CD4-positive, alpha-beta T cell treated with Interleukin-15 for 1 hour (primary cell): ENCODE results near the gene CYFIP2.
"Not testable (repeated sequence)": the region's sequence is repeated elsewhere in the genome, so short reads cannot be mapped to it uniquely, and the experiment has no call there.

Experiments
- DNase-seq: peaks from one replicate; pipeline ENCODE4 v3.0.0-alpha.2; 2020

CYFIP2 gene

DNA sequence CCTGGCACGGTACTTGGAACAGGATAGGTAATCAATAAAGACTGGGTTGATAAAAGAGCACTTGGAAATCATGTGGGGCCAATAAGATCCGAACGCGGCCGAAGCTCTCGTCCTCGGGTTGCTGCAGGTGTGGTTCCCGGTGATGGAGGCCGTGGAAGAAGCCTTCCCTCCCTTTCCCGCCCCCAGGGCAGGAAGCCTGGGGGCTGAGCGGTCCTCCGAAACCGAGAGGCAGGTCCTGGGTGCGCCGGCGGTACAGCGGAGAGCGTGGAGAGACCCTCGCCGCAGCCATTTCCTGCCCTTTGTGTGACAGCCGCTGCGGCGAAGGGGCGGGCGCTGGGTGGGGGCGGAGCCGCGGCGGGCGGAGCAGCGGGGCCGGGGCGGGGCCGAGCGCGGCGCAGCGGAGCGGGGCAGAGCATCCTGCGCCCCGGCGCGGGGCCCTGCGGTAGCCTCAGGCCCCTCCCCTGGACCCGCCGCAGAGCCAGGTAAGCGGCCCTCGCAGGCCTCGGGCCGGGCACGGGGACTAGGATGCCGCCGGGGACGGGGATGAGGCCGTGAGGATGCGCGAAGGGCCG lies at the start of gene CYFIP2:
TSS of gene CYFIP2 (plus strand) at position 410 of the 572 bp plus-strand sequence. CDS start 19,239 bp downstream, outside the sequence.
- DNase-seq: peak; percentile 86

DNA sequence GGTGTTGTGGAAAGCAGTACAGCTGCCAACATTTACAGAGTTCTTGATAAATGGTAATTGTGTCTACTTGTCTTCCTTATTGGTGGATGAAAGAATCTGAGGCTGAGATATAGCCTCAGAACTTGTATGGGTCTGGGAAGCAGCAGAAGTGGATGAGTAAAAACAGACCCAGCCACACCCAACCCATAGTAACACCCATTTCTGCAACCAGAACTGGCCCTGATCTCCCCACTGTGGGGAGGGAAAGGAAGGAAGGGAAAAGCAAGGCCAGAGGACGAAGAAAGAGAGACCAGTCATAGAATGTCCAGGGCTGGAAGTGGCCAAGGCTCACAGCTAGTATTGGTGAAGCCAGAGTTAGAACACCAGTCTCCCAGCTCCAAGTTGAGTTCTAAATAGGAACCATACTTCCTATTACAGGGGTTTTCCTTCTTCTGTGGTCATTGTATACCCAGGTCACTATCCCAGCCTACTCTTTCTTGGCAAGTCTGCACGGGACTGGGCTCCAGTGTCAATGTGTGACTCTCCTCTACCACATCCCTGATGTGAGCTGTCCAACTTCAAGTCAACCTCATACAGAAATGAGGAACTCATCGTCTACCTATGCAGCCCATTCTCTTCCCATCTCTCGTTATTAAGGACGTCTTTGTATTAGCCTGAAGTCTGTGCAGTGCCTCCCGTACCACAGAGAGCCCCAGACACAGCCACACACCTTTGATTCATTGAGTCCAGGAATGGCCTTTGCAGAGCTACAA lies 49.4 kb upstream of the CYFIP2 start:
- DNase-seq: no peak

DNA sequence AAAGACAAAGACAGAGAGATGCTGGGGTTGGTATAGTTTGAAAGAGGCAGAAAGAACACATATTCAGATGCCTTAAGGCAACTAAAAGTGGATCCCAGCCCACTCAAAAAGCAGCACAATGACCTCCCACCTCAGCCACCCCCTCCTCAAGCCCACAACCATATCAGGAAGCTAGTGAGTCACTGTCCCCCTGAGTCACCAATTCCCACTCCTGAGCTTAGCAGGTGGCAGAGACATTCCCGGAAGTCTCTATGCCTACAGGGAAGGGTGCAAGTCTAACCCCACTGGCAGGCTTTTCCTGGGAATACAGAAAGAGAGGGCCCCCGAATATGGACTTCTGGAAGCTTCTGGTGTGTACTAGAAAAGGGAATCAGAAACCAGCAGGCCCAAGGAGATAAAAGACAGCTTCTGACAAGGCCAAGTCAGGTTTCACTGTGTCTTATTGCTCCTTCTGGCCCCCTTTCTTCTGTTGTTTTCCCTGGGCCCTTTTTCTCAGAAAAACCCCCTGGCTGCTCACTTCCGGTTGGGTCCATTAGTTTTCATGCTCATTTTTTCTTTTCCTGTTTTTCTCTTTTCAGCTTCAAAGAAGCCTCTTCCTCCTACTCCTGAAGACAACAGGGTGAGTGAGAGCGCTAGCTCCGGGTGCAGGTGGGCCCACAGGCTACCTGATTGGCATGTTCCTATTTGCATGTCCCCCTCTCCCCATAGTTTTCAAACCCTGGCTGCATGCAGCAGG lies 48.5 kb upstream of the CYFIP2 start:
- DNase-seq: peak; percentile 60

DNA sequence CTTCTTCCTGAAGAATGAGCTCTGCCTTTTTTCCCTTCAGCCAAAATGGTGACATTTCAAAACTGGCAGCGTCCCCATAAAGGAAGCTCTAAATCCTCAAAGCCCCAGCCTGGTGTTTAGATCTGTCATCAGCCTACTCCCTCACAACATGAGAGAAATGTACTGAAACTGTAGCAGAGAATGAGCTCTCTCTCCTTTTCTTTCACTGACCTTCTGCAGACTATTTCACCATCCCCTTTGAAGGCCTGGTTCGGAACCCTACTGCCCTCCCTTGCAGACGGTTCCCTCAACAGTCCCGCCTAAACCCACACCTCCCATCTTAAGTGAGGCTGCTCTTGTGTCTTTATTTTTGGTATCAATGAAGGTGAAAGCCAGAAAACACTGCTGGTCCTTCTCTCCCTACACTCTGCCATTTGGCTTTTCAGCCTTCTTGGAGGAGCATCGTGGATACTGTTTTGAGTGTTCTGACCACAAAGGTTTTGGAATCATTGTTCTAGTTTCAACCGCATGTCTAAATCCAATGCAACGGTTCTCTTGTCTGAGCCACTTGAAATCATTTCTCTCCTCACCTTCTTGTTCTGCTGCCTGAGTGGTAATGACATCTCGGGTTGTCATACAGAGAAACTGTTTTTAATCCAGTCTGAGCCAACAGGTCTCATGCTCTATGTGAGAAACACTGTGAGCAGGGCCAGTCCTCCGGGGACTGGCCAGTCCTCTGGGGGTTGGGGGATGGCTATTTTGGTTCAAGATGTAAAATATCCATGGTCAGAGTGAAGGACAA lies 46.2 kb upstream of the CYFIP2 start:
- no peak for DNase-seq

DNA sequence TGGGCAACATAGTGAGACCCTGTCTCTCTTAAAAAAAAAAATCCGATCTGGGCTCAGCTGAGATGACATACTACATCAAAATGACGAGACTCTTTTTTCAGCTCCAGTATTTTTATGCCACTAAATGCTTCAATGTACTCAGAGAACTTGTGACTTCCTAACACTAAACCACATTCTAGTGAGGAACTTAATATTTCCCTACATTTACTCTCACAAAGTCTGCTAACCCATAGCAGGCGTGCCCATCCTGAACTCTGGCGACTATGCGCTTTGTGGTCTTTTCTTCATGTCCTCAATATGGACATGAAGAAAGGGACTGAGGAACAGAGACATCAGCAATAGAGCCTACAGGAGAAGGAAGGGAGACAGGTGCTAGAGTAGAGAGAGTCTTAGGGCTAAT lies 44.0 kb upstream of the CYFIP2 start:
- no peak for DNase-seq

DNA sequence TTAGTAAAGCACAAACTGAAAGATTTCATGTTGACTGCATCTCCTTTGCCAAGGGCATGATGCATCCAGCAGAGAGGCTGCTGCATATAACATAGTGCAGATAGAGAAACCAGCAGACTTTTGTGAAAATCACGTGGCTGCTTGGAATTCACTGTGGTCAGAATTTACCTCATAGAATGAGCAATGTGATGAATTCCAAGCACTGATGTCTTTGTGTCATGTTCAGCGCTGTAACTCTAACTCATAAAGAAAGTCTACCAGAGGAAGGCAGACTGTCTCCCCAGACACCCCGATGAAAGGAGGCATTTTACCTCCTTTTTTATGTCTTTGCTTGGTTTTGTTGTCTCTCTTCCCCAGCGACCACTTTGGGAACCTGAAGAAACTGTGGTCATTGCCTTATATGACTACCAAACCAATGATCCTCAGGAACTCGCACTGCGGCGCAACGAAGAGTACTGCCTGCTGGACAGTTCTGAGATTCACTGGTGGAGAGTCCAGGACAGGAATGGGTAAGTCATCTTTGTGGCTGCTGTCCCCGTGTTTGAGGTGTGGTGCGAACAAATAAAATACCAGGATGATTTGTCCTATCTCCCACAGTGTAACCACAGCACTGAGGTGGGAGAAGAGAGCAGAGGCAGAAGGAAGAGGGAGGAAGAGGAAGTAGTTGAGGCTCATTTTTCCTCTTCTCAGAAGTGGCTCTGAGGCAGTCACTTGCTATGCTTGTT lies 43.3 kb upstream of the CYFIP2 start:
- peak; percentile 51 for DNase-seq

DNA sequence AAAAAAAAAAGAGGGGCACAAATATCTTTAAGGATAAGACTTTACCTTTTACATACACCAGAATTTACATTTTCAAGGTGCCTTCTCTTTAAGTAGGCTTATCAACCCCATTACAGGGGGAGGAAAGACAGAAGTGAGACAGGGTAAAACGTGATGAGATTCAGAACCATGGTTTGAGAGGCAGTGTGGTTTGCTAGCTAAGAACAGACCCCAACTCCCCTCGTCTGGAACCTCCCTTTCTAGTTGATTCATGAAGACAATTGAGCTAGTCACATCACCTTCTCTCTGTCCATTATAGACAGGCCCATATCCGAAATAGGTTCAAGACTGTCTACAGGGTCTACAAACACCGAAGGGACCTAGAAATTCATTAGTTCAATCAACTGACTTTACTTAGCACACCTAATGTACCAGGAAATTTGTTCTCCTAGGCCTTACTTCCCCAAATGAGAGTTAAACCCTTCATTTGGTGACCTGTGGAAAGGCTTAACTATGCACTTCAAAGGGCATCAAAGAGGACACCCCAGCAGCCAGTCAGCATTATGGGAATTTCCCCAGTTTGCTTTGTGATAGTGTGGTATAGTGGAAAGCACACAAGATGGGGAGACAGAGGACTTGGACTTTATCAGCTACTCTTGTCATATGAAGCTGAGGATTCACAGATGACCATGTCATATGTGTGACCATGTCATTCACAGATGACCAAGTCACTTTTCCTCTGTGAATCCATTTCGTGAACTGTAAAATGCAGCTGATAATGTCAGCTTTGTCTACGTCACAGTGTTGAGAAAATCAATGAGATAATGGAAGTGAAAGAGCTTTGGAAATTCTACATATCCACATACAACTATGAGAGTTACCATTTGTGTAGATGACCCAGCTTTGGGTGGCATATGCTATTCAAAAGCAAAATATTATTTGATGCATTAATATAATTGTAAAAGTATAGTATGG lies 40.2 kb upstream of the CYFIP2 start:
- DNase-seq: no peak

DNA sequence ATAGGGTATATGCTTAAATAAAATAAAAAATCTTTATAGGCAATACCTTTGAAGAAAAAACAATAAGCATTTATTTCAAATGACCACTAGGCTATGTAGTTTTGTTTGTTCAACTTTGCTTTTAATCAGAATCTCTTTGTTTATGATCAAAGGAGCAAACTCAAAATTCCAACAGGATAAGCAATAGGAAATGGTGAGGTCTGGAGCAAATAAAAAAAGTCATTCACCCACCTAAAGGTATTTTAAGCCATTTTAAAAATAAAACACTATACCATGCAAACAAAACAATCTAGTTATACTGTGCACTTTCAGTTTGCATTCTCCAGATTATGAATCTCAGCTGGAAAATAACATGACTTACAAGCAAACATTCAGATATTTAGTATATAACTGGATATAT lies 35.3 kb upstream of the CYFIP2 start:
- no peak for DNase-seq

DNA sequence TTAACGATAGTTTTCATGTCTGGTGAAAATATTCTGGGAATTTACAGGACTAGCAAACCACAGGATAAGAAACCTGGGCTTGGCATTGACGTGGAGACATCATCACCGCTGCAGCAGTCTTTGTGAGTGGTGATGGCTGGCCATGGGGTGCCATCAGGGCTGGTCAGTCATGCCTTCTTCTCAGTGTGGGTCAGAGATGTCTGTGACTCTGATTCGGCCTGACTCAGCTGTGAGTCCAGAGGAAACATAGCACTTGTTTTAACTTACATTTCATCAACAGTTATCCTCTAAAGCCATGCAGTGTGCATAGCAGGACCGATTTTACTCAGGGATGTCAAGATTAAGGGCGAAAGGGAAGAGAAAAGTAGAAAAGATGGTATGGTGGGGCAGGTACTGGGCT lies 33.2 kb upstream of the CYFIP2 start:
- DNase-seq: no peak

DNA sequence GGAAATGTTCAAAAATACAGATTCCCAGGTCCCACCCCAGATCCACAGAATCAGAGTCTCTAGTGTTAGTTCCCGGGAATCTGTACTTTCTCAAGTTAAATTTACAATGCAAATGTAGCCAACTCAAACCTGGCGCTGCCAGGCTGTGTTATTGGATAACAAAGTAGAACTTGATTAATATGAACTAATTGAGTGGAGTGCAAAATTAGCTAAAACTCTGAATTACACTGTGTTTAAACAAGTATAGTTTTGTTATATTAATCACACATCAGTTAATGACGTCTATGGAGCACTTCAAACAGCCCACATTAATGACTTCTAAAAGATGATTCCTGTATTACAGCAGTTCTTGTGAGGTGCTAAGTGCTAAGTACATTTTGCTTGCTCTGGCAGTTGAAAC lies 32.4 kb upstream of the CYFIP2 start:
- DNase-seq: no peak

DNA sequence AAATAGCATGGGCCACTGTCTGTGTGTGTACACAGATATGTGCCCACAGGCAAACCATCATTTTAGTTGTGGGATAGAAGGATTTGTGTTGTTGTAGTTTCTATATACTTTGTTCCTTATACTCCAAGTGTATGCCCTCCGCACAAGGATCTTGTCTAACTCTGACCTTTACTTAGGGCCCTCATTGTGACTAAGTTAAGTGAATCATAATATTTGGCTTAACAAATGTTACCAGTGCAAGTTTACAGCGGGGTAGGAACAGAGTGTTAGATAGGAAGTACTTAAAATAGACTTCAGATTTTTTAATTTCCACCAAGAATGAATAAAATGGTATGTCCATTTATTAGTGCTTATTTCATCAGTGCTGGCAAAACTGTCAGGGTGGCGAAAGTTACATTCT lies 29.5 kb upstream of the CYFIP2 start:
- no peak for DNase-seq

DNA sequence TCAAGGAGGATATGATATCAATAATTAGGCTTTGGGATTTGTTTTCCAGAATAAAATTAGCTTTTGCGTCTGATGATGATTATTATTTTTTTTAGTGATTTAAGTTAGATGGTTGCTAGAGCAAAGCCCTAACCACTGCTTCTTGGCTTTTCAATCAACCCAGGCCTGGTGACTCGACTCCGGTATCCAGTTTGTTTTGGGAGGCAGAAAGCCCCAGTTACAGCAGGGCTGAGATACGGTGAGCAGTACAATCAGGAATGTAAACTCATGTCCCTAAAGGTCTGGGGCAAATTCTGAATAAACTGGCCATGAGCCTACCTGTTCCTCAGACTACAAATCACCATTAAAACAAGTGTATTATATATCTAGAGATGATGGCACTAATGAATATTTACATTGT lies 24.4 kb upstream of the CYFIP2 start:
- DNase-seq: no peak

DNA sequence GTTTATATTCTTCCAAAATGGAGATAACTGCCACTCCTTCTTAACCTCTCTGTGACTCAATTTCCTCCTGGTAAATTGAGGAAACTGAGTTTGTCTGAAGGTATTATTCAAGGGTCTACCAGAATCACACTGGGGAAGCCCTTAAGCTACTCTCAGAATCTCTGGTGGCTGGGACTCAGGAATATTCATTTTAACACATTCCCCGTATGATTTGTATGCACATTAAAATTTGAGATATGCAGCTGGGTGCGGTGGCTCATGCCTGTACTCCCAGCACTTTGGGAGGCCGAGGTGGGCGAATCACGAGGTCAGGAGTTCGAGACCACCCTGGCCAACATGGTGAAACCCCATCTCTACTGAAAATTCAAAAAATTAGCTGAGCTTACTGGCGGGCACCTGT lies 21.2 kb upstream of the CYFIP2 start:
- DNase-seq: not testable (repeated sequence)

DNA sequence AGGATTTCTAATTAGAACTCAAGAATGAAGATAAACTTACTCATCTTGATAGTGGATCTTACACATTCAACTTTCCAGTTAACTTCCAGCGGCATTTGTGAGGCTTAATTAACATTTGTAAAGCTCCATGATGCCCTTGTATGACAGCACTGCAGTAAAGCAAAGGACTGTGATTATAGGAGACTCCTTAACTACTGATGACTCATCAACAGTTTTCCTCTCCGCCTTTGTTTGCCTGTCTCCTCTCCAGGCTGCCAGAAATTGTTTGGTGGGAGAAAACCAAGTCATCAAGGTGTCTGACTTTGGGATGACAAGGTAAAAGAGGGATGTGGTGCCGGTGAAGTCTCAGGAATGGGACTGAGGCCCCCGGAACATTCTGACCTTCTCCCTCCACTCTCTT lies 20.4 kb upstream of the CYFIP2 start:
- no peak for DNase-seq

DNA sequence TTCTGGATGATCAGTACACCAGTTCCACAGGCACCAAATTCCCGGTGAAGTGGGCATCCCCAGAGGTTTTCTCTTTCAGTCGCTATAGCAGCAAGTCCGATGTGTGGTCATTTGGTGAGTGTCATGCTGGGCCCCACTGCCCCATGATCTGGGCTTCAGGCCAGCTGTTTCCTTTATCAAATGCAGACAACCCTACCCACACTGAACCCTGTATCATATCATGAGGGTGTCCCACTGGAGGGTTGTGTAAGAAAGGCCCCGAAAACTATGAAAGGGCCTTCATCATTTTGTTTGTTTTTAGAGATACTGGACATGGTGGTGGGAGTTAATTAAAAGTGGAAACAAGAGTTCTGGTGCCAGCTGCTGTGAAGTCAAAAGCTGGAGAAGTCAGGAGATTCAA lies 20.0 kb upstream of the CYFIP2 start:
- DNase-seq: no peak

DNA sequence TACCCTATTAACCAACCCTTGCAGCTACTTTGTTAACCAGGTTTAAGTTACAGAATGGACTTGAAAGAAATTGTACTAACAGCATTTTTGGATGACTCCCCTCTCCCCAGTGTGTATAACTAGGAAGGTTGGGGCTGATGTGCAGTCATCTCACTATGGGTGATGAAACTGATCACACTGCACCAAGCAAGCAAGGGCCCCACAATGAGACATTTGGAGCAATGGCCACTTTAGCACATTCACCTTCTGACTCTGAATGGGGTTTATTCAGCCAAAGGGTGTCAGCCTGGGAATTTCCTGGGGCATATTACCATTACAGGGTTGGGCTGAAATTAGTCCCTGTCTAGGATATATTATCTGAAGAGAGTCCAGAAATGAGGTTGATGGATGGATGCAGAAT lies 18.7 kb upstream of the CYFIP2 start:
- no peak for DNase-seq

DNA sequence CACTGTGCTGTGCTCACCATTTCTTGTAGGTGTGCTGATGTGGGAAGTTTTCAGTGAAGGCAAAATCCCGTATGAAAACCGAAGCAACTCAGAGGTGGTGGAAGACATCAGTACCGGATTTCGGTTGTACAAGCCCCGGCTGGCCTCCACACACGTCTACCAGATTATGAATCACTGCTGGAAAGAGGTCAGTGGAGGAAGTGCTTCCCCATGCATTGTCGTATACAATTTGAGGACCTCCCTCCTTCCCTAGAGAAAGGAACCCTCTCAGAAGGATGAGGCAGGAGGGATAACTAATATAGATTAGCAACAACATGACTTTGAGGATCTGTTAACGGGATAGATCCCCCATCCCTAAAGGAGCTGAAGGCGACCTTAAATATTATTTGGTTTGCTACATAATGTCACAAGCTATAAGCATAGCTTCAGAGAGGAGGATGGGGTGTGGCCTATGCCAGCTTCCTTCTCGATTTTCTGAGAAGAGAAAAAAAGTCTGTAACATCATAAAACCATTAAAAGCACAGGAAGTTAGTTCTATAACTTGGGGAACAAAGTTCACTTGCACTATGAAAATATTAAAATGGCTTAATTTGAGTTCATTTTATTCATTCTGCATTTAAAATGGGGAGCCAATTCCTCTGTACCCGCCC lies 17.0 kb upstream of the CYFIP2 start:
- DNase-seq: peak; percentile 50

DNA sequence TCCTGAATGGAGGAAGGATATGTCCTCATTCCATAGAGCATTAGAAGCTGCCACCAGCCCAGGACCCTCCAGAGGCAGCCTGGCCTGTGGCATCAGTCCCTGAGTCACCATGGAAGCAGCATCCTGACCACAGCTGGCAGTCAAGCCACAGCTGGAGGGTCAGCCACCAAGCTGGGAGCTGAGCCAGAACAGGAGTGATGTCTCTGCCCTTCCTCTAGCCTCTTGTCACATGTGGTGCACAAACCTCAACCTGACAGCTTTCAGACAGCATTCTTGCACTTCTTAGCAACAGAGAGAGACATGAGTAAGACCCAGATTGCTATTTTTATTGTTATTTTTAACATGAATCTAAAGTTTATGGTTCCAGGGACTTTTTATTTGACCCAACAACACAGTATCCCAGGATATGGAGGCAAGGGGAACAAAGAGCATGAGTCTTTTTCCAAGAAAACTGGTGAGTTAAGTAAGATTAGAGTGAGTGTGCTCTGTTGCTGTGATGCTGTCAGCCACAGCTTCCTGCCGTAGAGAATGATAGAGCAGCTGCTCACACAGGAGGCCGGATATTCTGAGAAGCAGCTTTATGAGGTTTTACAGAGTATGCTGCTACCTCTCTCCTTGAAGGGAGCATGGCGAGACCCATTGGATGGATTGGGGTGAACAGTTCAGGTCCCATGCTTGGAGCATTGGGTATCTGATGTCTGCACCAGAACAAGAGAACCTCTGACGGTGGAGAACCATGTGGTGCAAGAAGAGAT lies 13.0 kb upstream of the CYFIP2 start:
- DNase-seq: peak; percentile 89

DNA sequence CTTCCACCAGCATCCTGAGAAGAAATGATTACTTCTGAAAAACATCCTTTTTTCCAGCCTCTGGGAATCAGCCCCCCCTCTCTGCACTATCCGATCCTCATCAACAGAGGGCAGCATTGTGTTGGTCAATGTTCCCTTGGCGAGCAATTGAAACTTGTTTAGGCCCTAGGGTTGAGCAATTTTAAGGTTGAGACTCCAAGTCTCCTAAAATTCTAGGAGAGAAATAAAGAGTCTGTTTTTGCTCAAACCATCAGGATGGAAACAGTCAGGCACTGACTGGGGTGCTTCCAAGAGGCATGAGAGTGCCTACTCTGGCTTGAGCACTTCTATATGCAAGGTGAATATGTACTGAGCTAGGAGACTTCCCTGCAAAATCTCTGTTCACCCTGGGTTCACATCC lies 12.4 kb upstream of the CYFIP2 start:
- peak; percentile 26 for DNase-seq

DNA sequence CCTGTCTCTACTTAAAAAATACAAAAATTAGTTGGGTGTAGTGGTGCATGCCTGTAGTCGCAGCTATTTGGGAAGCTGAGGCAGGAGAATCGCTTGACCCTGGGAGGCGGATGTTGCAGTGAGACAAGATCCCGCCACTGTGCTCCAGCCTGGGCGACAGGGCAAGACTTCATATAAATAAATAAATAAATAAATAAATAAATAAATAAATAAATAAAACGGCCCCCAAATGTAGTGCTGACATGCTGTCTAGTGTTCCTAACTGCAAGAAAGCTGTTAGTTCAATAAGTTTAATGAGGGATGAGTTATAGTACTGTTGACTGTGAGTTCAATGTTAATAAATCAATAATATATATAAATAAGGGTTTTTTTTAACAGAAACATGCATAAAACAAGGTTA lies 7.5 kb upstream of the CYFIP2 start:
- DNase-seq: no peak
